Stimulated activated CD4-positive, alpha-beta T cell treated with anti-CD3 and anti-CD28 coated beads, Interleukin-2, amount 100 ng/mL, for 4 hours (primary cell): ENCODE data around the gene CHST3.

Source experiments
- DNase-seq: peaks from one replicate; pipeline ENCODE4 v3.0.0-alpha.2; 2020; ENCODE audit warnings: low read depth

The CHST3 gene

DNA sequence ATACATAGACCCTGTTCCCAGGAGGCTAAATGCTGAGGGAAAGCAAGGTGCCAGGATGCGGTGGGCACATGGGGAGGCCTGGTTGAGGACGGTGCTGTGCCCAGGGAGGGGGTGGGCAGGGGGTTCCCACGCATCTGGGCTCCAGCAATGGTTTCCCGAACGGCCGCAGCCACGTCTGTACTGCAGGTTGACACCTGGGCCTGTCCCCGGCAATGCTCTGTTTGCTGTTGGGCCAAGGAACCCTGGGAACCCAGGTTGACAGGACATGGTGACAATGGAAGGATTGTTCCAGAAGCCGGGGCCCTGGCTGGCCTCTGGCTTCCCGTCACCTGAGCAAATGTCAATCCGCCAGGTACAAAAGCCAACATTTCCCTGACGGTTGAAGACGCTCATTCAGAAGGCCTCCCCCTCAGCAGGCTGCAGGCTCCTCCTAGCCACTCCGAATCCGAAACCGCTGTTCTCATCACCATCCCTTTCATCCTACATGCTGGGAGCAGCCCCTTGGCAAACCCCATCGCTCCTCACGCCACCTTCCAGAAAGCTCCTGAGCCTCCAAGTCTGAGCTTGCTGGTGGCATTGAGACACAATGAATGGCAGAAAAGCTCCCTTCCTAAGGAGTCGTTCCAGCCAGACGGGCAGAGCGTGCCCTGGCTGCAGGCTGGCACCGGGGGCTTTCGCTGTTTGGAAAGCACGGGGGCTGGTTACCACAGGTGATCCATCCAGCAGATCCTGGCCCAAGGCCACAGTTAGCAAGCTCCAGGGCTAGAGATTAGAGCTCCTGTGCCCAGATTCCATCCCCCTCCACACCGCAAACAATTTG lies 92.9 kb downstream of the CHST3 start:
- DNase-seq = no peak

DNA sequence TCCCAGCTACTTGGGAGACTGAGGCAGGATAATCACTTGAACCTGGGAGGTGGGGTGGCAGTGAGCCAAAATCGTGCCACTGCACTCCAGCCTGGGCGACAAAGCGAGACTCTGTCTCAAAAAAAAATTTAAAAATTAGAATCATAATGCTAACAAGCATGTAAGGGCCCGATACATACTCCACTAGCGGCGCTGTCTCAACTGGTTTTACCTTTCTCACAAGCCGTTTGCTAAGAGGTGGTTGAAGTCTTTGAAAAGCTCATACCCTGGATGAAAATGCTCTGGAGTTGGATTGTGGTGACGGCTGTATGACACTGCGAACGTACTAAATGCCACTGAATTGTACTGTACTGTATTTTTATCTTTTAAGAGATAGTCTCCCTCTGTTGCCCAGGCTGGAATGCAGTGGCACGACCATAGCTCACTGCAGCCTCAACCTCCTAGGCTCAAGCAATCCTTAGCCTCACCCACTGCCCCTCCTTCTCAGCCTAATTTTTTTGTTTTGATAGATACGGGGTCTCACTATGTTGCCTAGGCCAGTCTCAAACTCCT lies 94.2 kb downstream of the CHST3 start:
- no peak for DNase-seq

DNA sequence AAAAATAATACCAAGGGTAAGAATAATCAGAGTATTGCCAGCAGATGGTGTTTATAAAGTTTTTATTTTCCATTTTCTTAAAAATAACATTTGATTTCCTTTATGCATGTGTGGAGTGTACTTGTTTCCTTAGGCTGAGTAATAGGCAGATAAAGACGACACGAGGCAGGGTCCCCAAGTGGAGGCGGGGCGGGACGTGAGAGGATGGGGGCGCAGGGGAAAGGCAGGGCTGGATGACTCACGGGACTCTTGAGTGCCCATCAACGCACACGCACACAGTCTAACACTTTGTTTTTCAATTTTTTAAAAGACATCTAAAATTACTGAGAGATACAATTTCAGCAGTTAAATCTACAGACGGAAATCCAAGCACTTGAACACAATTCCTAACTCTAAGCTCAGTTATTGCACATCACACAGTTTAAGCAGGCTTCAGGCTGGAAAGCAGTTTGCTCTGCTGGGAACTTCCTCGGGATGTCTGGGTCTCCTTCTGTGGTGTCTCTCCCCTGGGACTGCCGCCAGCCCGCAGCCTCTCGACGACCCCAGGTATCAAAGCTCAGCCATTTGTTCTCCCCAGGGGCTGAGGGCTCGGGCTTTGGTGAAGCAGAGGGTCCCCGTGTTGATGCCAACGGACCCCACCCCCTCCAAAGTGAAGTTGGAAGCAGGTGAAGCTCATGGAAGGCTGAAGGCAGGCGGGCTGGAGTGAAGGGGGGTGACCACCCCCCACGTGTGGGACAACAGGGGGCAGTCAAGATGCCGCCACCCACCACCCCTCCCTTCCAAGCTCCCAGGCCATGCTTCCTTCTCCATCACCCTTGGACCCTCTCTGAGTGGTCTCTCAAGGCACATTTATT lies 95.0 kb downstream of the CHST3 start:
- peak; percentile 40 for DNase-seq

DNA sequence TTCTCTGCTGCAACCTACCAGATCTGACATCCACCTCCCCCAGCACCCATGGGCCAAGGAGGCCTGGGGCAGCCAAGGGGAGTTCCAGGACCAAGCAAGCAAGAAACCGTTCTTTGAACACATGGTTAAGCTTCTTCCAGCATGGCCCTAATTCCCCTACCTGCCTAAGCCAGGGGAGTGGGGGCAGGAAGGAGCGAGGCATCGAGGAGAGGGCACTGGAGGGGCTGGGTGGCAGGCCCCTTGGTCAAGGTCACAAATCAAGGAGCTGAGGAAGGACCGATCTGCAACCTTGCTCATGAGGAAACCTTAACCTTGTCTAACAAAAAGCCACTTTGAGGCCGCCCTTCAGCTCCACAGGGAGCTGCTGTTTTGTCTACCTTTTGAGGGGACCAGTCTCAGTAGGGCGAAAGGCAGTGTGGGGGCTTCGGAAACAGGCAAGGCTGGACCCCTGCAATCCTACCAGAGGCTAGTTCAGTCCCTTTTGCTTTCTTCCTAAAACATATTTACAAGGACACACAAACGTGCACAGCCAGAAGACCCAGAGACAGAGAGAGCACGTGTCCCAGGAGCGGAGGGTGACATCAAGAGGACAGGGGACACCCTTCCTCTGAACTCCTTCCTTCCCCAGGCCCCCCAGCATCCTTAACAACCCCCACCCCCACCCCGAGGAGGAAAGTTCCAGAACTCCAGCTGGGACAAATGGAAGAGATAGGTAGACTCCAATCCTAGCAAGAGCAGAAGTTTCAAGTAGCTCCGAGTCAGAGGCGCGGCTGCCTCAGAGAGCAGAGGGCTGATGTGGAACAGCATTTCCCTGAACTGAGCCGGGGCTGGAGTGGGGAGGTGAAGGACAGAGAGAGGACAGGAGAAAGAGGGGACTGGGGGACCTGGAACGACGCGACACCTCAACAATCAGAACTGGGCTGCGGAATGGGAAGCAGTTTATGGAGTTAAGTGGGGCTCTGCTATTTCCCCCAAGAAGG lies 95.9 kb downstream of the CHST3 start:
- DNase-seq = no peak

DNA sequence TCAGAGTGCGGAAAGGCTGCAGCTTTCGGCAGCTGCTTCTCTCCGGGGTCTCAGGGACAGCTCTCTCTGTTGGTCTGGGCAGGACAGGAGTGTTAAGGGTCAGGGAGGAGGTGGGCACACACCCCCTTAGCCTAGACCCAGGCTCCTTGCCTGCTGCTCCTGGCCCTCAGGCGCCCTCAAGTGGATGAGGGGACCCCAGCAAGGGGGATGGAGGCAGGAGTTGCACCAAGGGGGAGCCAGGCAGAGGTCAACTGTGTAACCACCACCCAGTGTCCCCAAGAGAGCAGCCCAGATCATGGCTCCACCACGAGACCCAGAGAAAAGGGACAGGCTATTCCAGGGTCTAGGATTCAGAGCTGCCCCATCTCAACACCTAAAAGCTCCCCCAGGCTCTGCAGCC lies 97.3 kb downstream of the CHST3 start:
- DNase-seq = no peak

DNA sequence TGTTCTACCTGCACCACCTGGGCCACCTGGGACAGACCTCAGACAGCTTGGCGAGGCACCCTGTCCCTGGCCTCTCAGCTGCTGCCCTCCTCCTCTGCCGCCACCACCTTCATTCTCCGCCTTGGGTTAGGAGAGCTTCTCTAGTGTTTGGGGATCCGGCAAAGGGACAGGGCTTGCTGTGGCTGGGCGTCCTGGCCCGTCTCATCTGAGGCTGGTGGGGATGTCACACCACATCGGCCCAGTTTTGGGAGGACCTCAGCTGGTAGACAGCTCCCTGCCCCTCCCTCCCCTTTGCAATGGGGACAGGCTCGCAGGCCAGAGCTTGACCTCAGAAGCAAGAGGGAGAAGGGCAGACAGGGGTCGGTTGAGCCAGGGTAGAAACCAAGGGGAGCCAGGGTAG lies 97.7 kb downstream of the CHST3 start:
- no peak for DNase-seq

DNA sequence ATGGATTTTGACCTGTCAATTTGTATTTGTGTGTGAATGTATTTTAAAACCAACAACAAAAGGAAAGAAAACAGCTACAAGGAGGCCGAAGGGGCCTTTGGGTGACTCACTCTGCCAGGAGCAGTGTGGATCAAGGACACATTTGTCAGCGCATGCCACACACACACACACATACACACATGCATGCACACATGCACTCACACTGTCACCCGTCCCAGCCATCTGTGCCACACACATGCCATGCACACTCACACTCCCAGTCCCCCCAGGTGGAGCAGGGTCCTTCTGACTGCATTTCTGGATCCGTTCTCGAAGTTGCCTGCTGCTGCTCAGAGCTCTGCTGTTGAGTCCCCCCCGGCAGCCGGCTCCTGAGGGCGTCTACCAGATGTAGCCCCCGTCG lies 98.2 kb downstream of the CHST3 start:
- no peak for DNase-seq
